GM12878 (cell line): ENCODE results near the gene NLRP6. TPM values are rescaled to one million over a fixed set of nuclear protein-coding genes. Genes with fewer than 3 reads are reported as not detected.
"Not testable (repeated sequence)": the region's sequence is repeated elsewhere in the genome, so short reads cannot be mapped to it uniquely, and the experiment has no call there.

Experiments
- ATAC-seq: fragments of 200-7000 bp; cut with Tn5 transposase; 3 replicates; pipeline ENCODE4 v1.9.1; 2020; ENCODE audit warnings: mild to moderate bottlenecking, moderate library complexity
- BruUV-seq: library from RNA; stranded (reverse); fragments of 400-500 nt; replicated peaks from 2 replicates; lab custom pipeline; 2021; lab: Mats Ljungman, UMichigan
- CTCF ChIA-PET: fragments of 300-600 bp; sonication (Branson Sonifier 250); formaldehyde crosslinking; extraction: SDS; loops from one replicate; lab custom pipeline; 2021; ENCODE audit warnings: inconsistent platforms; lab: Yijun Ruan, JAX
- POLR2A ChIA-PET: fragments of 350-600 bp; formaldehyde crosslinking; extraction: SDS; loops from one replicate; lab custom pipeline; 2021; ENCODE audit warnings: inconsistent platforms; lab: Charles Lee
- RAD21 ChIA-PET: fragments of 300-600 bp; sonication (Branson Sonifier 250); formaldehyde crosslinking; loops from one replicate; lab custom pipeline; 2023; ENCODE audit warnings: antibody characterized with exemption; ENCODE audit not compliant: unreplicated experiment; lab: Charles Lee
- SMC1A ChIA-PET: fragments of 300-600 bp; sonication (Branson Sonifier 250); formaldehyde crosslinking; loops from one replicate; lab custom pipeline; 2023; ENCODE audit not compliant: unreplicated experiment, uncharacterized antibody; lab: Charles Lee
- DNase-seq: peaks from one replicate; pipeline ENCODE4 v3.0.0-alpha.2; 2011; ENCODE audit warnings: low read depth, low spot score
- FAIRE-seq: peaks from 3 replicates; lab custom pipeline; 2011; peaks lifted over from hg19 to GRCh38; lab: Jason Lieb, UNC
- H2AFZ ChIP-seq: 2 replicates; pipeline ENCODE4 v1.6.0; 2011; ENCODE audit warnings: low read depth, low read length, control low read depth; ENCODE audit not compliant: control insufficient read depth
- H3K27ac ChIP-seq: 2 replicates; pipeline ENCODE4 v1.5.1; 2011; ENCODE audit warnings: control low read depth; ENCODE audit not compliant: control insufficient read depth, insufficient read depth
- H3K27me3 ChIP-seq, 2 experiments: replicated peaks in 1 of 2; 2 replicates each; pipeline versions ENCODE4 v1.6.0 to v1.6.1; 2011; ENCODE audit warnings: low read length in 1 of 2; ENCODE audit not compliant: control insufficient read depth in 2 of 2, insufficient read depth in 2 of 2
- H3K36me3 ChIP-seq, 2 experiments: 2 replicates each; pipeline ENCODE4 v1.5.1; 2011; ENCODE audit warnings: low read length in 1 of 2; ENCODE audit not compliant: control insufficient read depth in 2 of 2, insufficient read depth in 2 of 2
- H3K4me1 ChIP-seq: 2 replicates; pipeline ENCODE4 v1.6.1; 2011; ENCODE audit warnings: mild to moderate bottlenecking, low read length, moderate library complexity, mixed read lengths; ENCODE audit not compliant: control insufficient read depth, insufficient read depth
- H3K4me2 ChIP-seq: 2 replicates; pipeline ENCODE4 v1.6.0; 2011; ENCODE audit warnings: control low read depth; ENCODE audit not compliant: control insufficient read depth, insufficient read depth
- H3K4me3 ChIP-seq: fragments of 200-600 bp; sonication (generic); 2 replicates; pipeline ENCODE4 v1.5.1; 2016
- H3K79me2 ChIP-seq: 2 replicates; pipeline ENCODE4 v1.6.0; 2011; ENCODE audit warnings: low read length; ENCODE audit not compliant: control insufficient read depth, insufficient read depth
- H3K9ac ChIP-seq: 2 replicates; pipeline ENCODE4 v1.8.0; 2011; ENCODE audit warnings: low read length, control low read depth, mixed read lengths; ENCODE audit not compliant: control insufficient read depth, insufficient read depth
- H3K9me3 ChIP-seq: replicated peaks from 3 replicates; pipeline ENCODE4 v1.5.1; 2011; ENCODE audit warnings: mild to moderate bottlenecking, low read length; ENCODE audit not compliant: control insufficient read depth, insufficient read depth
- H4K20me1 ChIP-seq: 2 replicates; pipeline ENCODE4 v1.6.0; 2011; ENCODE audit not compliant: control insufficient read depth, insufficient read depth
- CHD1 ChIP-seq: IDR thresholded peaks from 2 replicates; pipeline ENCODE4 v1.6.1; 2012; ENCODE audit warnings: low read depth, low read length, improper control_type of control experiment
- GATAD2B ChIP-seq: fragments of 450-650 bp; conservative IDR thresholded peaks from 2 replicates; pipeline ENCODE4 v1.6.1; 2017; ENCODE audit warnings: low read depth, mild to moderate bottlenecking, moderate library complexity
- HCFC1 ChIP-seq: fragments of 150-350 bp; IDR thresholded peaks from 2 replicates; pipeline ENCODE4 v1.6.1; 2014; ENCODE audit warnings: low read length
- SREBF1 ChIP-seq: IDR thresholded peaks from 2 replicates; pipeline ENCODE4 v1.6.1; 2012; ENCODE audit warnings: mild to moderate bottlenecking, low read length
- whole genome bisulfite sequencing: methylation state at CpG from one replicate; pipeline ENCODE4 v1.1.6; 2016; ENCODE audit warnings: low lambda C conversion rate; ENCODE audit not compliant: insufficient replicate concordance, insufficient coverage; ENCODE audit errors: missing lambda C conversion rate; 5-methylcytosine and 5-hydroxymethylcytosine counted together
- in situ Hi-C: fragments of 300-500 bp; cut with MboI; formaldehyde crosslinking; loops from 9 replicates; pipeline ENCODE4 v1.14.3; 2018; ENCODE audit warnings: mixed read lengths
- intact Hi-C: fragments of 100-400 bp; cut with micrococcal nuclease; formaldehyde crosslinking; loops from one replicate; pipeline ENCODE4 v1.14.2; 2022; ENCODE audit not compliant: unreplicated experiment
- polyA plus RNA-seq, 11 experiments: library from polyadenylated mRNA; depleted of rRNA in 4 of 11; unstranded in 6 of 11; stranded (reverse) in 5 of 11; fragments of >200 nt; fragmentation: Nextera tagmentation in 4 of 11; fragmentation: Illumina TruSeq in 1 of 11; extraction: Ambion mirVana in 4 of 11; extraction: Trizol in 1 of 11; gene quantifications; 1 replicate in 1 of 11; 2 replicates in 10 of 11; pipeline versions ENCODE4 v1.2.1 to v1.2.3, GENCODE V29; 2011 to 2016; ENCODE audit warnings: inconsistent platforms in 2 of 11, missing spikeins in 2 of 11, low read depth in 1 of 11
- total RNA-seq, 4 experiments: library from RNA; depleted of rRNA in 3 of 4; stranded (reverse); fragments of >200 nt in 3 of 4; fragmentation: Illumina TruSeq in 1 of 4; extraction: Trizol in 1 of 4; gene quantifications; 2 replicates each; pipeline versions ENCODE4 v1.2.1 to v1.2.3, GENCODE V29; 2013 to 2021
- TF ChIP-seq, protein P1 (sequence below): fragments of 450-650 bp; IDR thresholded peaks from 2 replicates; pipeline ENCODE4 v1.6.1; 2016; ENCODE audit warnings: mild to moderate bottlenecking
- TF ChIP-seq, protein P2 (sequence below): fragments of 450-650 bp; formaldehyde crosslinking; IDR thresholded peaks from 2 replicates; pipeline ENCODE4 v1.4.0; 2022; ENCODE audit warnings: mild to moderate bottlenecking, moderate library complexity

NLRP6 gene
- total and polyA plus RNA-seq, 10 of the 15 experiments (the other 5 are each of a cell fraction or from before 2014, with no cell fraction given) = 0.03 to 0.11 TPM; not detected in 8

DNA sequence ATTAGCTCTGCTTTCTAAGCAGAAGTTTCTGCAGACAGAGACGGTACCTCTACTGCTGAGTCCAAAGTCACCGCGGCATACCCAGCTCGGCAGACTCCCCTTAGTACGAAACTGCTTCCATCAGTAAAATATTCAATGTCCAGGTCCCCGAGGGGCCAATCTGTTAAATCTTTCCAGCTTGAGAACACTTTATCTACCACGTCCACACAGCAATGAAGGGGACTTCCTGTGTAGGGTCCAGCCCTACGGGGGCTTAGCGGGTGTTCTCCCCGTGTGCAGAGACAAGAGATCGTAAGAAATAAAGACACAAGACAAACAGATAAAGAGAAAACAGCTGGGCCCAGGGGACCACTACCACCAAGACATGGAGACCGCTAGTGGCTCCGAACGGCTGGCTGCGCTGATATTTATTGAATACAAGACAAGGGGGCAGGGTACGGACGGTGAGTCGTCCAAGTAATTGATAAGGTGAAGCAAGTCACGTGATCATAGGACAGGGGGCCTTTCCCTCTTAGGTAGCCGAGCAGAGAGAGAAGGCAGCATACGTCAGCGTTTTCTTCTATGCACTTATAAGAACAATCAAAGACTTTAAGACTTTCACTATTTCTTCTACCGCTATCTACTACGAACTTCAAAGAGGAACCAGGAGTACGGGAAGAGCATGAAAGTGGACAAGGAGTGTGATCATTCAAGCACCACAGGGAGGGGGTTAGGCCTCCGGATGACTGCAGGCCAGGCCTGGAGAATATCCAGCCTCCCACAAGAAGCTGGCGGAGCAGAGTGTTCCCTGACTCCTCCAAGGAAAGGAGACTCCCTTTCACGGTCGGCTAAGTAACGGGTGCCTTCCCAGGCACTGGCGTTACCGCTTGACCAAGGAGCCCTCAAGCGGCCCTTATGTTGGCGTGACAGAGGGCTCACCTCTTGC is 46.6 kb downstream of the NLRP6 start:
- intact Hi-C loops, H2AFZ ChIP-seq, DNase-seq, FAIRE-seq, in situ Hi-C loops, H3K27ac ChIP-seq, H3K36me3 ChIP-seq, H3K27me3 ChIP-seq, ATAC-seq, BruUV-seq, H3K4me2 ChIP-seq, H4K20me1 ChIP-seq, H3K9me3 ChIP-seq, H3K9ac ChIP-seq, H3K79me2 ChIP-seq, H3K4me3 ChIP-seq: not testable (repeated sequence)
- 79% methylated on average over 28 of the region's 34 CpGs for WGBS
- peaks cover 31% of the 10 kb centered on the region for H3K4me1 ChIP-seq
- ChIA-PET POLR2A (interaction anchor here (0.8 to 1.0 kb wide), 2 partner anchors 9 to 11 kb away, joined by 3 to 5 read pairs; no protein-coding TSS in a partner anchor), SMC1A (interaction anchor here (1.0 to 1.3 kb wide), 2 partner anchors 10 to 20 kb away, joined by 3 to 4 read pairs; no protein-coding TSS in a partner anchor), CTCF (interaction anchor here (0.9 to 3.4 kb wide), 2 partner anchors 30 kb away, joined by 3 to 10 read pairs; no protein-coding TSS in a partner anchor), RAD21 (interaction anchor here (2.8 kb wide), 1 partner anchor 8 kb away, joined by 14 read pairs; no protein-coding TSS in a partner anchor)

DNA sequence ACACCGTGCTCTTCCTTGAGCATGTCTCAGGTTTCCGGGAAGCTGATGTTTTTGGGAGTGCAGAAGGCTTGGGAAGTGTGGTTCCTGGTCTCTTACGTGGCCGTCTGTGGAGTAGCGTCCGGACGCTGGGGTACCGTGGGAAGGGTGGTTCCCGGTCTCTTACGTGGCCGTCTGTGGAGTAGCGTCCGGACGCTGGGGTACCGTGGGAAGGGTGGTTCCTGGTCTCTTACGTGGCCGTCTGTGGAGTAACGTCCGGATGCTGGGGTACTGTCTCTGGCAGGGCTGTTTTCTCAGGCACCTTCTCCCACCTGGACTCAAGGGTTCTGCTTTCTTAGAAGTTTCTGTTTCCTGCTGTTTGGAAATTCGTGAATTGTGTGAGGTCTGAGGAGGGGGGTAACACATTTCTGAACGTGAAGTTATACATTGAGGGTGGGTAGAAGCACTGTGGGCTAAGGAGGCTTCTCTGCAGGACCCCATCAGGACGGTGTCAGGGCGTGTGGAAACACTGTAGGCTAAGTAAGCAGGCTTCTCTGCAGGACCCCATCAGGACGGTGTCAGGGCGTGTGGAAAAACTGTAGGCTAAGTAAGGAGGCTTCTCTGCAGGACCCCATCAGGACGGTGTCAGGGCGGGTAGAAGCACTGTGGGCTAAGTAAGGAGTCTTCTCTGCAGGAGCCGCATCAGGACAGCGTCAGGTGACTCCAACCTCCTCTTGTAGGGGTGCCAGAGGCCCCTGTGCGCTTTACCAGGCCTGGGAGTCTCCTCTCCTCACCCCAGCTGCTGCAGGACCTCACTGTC is 47.8 kb downstream of the NLRP6 start:
- POLR2A ChIA-PET = interaction anchor here (0.7 to 6.0 kb wide), 8 partner anchors 9 to 88 kb away, joined by 3 to 86 read pairs (median 8); no protein-coding TSS in a partner anchor
- intact Hi-C loops (no loop called here), in situ Hi-C loops (no loop called here)
- H3K36me3 ChIP-seq = no peaks in the 10 kb centered on the region
- H3K9ac ChIP-seq = peak overlapping the region; percentile 98
- H3K4me2 ChIP-seq = peak overlapping the region; percentile 100
- H3K4me1 ChIP-seq = peaks cover 43% of the 10 kb centered on the region
- peak; percentile 47 for FAIRE-seq
- CTCF ChIA-PET = interaction anchor here (1.6 to 5.3 kb wide), 3 partner anchors 10 to 29 kb away, joined by 4 to 43 read pairs (median 10); no protein-coding TSS in a partner anchor
- no peak for ATAC-seq
- RAD21 ChIA-PET = interaction anchor here (1.5 to 5.2 kb wide), 7 partner anchors 9 to 29 kb away, joined by 3 to 68 read pairs (median 7); no protein-coding TSS in a partner anchor
- H3K27ac ChIP-seq = peak overlapping the region; percentile 100
- H3K27me3 ChIP-seq = no peaks in the 10 kb centered on the region
- WGBS = 88% methylated on average over 30 of the region's 30 CpGs
- no TSS peak for BruUV-seq
- peak overlapping the region; percentile 80 for H2AFZ ChIP-seq
- no peak for DNase-seq
- H3K79me2 ChIP-seq = peaks cover 4% of the 10 kb centered on the region
- SMC1A ChIA-PET = interaction anchor here (1.0 to 1.8 kb wide), 2 partner anchors 21 to 29 kb away, joined by 3 to 18 read pairs; no protein-coding TSS in a partner anchor
- no peaks in the 10 kb centered on the region for H3K9me3 ChIP-seq
- peak overlapping the region; percentile 56 for H3K4me3 ChIP-seq
- no peaks in the 10 kb centered on the region for H4K20me1 ChIP-seq
- TF ChIP-seq GATAD2B = no peak
- TF ChIP-seq, protein P1, sequence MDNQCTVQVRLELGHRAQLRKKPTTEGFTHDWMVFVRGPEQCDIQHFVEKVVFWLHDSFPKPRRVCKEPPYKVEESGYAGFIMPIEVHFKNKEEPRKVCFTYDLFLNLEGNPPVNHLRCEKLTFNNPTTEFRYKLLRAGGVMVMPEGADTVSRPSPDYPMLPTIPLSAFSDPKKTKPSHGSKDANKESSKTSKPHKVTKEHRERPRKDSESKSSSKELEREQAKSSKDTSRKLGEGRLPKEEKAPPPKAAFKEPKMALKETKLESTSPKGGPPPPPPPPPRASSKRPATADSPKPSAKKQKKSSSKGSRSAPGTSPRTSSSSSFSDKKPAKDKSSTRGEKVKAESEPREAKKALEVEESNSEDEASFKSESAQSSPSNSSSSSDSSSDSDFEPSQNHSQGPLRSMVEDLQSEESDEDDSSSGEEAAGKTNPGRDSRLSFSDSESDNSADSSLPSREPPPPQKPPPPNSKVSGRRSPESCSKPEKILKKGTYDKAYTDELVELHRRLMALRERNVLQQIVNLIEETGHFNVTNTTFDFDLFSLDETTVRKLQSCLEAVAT = no peak
- TF ChIP-seq HCFC1 = no peak
- TF ChIP-seq SREBF1 = no peak
- TF ChIP-seq, protein P2, sequence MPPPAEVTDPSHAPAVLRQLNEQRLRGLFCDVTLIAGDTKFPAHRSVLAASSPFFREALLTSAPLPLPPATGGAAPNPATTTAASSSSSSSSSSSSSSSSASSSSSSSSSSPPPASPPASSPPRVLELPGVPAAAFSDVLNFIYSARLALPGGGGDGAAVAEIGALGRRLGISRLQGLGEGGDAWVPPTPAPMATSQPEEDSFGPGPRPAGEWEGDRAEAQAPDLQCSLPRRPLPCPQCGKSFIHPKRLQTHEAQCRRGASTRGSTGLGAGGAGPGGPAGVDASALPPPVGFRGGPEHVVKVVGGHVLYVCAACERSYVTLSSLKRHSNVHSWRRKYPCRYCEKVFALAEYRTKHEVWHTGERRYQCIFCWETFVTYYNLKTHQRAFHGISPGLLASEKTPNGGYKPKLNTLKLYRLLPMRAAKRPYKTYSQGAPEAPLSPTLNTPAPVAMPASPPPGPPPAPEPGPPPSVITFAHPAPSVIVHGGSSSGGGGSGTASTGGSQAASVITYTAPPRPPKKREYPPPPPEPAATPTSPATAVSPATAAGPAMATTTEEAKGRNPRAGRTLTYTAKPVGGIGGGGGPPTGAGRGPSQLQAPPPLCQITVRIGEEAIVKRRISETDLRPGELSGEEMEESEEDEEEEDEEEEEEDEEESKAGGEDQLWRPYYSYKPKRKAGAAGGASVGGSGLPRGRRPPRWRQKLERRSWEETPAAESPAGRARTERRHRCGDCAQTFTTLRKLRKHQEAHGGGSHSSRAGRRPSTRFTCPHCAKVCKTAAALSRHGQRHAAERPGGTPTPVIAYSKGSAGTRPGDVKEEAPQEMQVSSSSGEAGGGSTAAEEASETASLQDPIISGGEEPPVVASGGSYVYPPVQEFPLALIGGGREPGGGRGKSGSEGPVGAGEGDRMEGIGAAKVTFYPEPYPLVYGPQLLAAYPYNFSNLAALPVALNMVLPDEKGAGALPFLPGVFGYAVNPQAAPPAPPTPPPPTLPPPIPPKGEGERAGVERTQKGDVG (CRISPR knock-in tag) = no peak
- TF ChIP-seq CHD1 = no peak
